HuH-7 (cell line): ENCODE data around the gene ST6GALNAC1.
"Not testable (repeated sequence)": the region's sequence is repeated elsewhere in the genome, so short reads cannot be mapped to it uniquely, and the experiment has no call there.

ENCODE experiments used
- DNase-seq: peaks from one replicate; pipeline ENCODE4 v3.0.0; 2011; ENCODE audit warnings: low spot score

The ST6GALNAC1 gene

DNA sequence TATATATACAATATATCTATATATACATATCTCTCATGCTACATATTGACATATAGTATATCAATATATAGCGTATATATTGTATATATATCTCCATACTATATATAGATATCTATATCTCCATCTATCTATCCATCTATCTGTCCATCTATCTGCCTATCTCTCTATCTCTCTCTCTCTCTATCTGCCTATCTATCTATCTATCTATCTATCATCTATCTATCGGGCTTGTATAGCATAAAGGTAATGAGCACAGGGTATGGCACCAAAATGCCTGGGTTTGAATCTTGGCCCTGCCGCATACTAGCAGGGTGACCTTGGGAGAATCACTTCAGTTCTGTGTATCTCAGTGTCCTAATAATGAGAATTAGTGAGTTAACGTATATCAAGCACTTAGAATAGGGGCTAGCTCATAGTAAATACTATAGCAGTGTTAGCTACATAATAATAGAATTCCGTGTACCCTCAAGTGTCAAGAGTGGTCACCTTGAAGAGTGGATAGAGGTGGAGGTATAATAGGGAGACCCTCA, 1.5 kb downstream of the ST6GALNAC1 start:
- DNase-seq: no peak

DNA sequence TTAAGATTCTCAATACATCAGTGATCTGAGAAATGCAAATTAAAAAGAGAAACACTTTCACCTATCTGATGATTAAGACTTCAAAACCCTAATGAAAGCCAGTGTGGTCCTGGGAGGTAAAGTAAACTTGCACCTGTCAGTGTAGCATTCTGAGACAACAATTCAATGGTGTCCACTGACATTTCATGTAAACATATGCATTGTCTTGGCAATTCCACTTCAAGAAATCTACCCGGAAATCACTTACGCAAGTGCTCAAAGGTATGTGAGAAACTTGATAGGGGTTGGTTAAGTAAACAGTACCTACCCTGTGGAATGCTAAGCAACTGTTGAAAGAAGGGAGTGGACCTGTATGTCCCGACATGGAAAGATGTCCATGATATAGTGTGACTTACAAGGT, 2.1 kb downstream of the ST6GALNAC1 start:
- peak; percentile 62 for DNase-seq

GRCh38 chr17:76640550-76641380, 2.8 kb downstream of the ST6GALNAC1 start:
- DNase-seq: no peak

- no peak for DNase-seq
Measured at GRCh38 chr17:76638263-76638662, 5.3 kb downstream of the ST6GALNAC1 start.

DNA sequence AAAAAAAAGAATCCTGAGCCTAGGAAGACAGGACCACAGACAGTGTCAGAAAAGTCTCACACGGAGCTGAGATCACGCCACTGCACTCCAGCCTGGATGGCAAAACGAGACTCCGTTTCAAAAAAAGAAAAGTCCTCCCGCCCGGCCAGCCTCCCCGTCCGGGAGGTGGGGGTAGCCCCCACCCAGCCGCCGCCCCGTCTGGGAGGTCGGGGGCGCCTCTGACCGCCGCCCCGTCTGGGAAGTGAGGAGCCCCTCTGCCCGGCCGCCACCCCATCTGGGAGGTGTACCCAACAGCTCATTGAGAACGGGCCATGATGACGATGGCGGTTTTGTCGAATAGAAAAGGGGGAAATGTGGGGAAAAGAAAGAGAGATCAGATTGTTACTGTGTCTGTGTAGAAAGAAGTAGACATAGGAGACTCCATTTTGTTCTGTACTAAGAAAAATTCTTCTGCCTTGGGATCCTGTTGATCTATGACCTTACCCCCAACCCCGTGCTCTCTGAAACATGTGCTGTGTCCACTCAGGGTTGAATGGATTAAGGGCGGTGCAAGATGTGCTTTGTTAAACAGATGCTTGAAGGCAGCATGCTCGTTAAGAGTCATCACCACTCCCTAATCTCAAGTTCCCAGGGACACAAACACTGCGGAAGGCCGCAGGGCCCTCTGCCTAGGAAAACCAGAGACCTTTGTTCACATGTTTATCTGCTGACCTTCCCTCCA, 6.9 kb downstream of the ST6GALNAC1 start:
- not testable (repeated sequence) for DNase-seq

GRCh38 chr17:76635659-76636360, 7.7 kb downstream of the ST6GALNAC1 start:
- no peak for DNase-seq

DNA sequence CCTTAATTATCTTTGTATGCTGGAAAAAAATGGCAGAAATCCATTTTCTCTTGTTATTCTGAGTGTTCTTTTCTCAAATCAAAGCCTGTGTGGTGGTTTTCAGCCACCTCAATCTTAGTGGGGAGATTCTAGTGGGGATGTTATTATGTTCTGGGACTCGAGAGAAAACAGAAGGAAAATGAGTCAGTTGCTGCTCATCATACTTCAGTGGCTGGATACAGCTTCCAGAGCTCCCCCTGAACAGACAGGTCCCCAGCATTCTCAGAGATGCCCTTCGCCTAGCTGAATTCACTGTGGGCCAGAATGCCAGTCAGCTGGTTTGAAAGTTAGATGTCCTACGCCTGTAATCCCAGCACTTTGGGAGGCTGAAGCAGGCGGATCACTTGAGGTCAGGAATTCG, 8.5 kb downstream of the ST6GALNAC1 start:
- DNase-seq: no peak

GRCh38 chr17:76633628-76634328, 9.8 kb downstream of the ST6GALNAC1 start:
- DNase-seq: peak; percentile 73

GRCh38 chr17:76631821-76632565, 11.6 kb downstream of the ST6GALNAC1 start:
- DNase-seq: no peak

DNA sequence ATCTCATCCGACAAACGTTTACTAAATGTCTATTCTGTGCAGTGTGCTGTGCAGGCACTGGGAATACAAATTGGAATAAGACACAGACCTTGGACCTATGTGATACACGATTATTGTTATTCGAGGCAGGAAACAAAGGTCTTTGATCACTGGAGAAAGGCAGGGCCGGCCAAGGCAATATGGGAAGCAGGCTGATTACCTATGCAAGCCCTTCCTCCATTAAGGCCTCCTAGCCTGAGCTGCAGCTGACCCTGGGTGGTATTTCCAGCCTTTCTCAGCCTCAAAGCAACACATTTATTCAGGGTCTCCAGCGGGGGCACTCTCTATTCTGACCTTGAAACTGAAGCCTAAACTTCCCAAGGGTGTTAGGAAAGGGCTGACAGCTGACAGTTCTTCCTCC, 13.4 kb downstream of the ST6GALNAC1 start:
- DNase-seq: no peak

- no peak for DNase-seq
Measured at GRCh38 chr17:76627510-76627909, 16.0 kb downstream of the ST6GALNAC1 start.

DNA sequence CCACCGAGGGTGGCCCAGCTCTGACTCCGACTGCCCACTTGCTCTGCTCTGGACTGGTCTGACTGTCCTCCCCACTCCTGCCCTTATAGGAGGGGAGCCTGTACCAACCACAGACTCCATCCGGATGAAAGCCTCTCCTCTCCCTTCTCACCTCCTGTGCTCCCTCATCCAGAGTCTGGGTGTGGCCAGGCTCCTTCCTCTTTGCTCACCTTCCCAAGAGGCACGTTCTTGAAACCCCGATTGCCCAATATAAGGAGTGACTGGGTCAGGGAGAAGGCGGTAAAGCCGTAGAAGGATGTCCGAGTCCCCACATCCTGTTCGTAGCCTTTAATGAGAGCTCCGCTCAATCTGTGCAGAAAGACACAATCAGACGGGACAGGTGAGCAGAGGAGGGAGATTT, 17.1 kb downstream of the ST6GALNAC1 start:
- DNase-seq: no peak

DNA sequence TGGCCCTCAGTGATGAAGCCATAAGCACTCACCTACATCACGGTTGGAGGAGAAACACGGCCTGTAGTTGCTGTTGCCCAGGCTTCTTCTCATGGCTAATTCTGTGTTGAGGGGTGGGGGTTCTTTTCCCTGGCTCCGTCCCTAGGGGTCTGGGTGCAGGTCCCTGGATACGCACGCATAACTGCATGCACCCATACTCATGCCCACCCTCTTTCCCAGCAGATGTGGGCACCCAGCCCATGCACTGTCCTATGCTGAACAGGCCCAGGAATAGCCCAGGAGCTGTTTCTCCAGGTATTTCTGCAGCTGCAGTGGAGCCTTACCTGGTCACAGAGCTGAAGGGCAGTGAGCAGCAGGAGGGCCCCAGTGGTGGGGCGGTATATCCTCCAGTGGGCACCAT, 18.1 kb downstream of the ST6GALNAC1 start:
- no peak for DNase-seq

- peak; percentile 88 for DNase-seq
Measured at GRCh38 chr17:76623271-76624146, 20.0 kb downstream of the ST6GALNAC1 start.

DNA sequence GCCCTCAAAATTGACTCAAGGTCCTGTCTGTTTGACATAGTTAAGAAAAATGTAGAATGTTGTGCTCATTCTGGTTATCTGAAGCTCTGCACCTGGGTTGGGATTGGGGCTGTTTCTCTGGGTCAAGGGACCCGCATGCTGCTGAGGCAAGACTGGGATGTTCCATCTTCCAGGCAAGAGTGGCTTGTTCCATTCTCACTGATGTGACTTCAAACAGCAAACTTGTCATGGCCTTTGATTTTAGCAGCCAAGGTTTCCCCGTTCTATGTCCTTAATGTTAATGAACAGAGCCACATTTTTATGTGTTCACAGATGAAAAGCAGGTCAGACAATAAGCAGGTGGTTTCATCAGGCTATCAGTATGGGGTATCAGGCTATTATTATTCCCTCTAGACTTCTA, 25.7 kb downstream of the ST6GALNAC1 start:
- no peak for DNase-seq

- DNase-seq: no peak
Measured at GRCh38 chr17:76614912-76615617, 28.5 kb downstream of the ST6GALNAC1 start.

- not testable (repeated sequence) for DNase-seq
Measured at GRCh38 chr17:76614064-76614759, 29.3 kb downstream of the ST6GALNAC1 start.

- peak; percentile 95 for DNase-seq
Measured at GRCh38 chr17:76612977-76613851, 30.3 kb downstream of the ST6GALNAC1 start.
